Suprapubic skin (tissue), 4 donors: ENCODE data around the gene JUND. TPM values are rescaled to one million over a fixed set of nuclear protein-coding genes. Genes with fewer than 3 reads are reported as not detected.

Source experiments
- DNase-seq, 2 donors: peaks; one replicate each; pipeline ENCODE4 v3.0.0-alpha.2; 2019; ENCODE audit warnings: low spot score in 2 of 2
- H3K27ac ChIP-seq: fragments of 200-600 bp; sonication (generic); one replicate; pipeline ENCODE4 v1.5.1; 2019
- H3K27me3 ChIP-seq: fragments of 200-600 bp; sonication (generic); one replicate; pipeline ENCODE4 v1.5.1; 2019
- H3K36me3 ChIP-seq: fragments of 200-600 bp; sonication (generic); one replicate; pipeline ENCODE4 v1.5.1; 2019
- H3K4me1 ChIP-seq: fragments of 200-600 bp; sonication (generic); one replicate; pipeline ENCODE4 v1.5.1; 2019
- H3K4me3 ChIP-seq: fragments of 200-600 bp; sonication (generic); one replicate; pipeline ENCODE4 v1.5.1; 2019; ENCODE audit warnings: mild to moderate bottlenecking
- H3K9me3 ChIP-seq: fragments of 200-600 bp; sonication (generic); one replicate; pipeline ENCODE4 v1.5.1; 2019
- CTCF ChIP-seq, 2 donors: fragments of 200-600 bp in 1 of 2; fragments of 450-650 bp in 1 of 2; sonication (generic) in 1 of 2; IDR thresholded peaks; one replicate each; pipeline ENCODE4 v1.5.1; 2016 to 2019; ENCODE audit warnings: antibody characterized with exemption in 2 of 2, mild to moderate bottlenecking in 1 of 2, moderate library complexity in 1 of 2
- EP300 ChIP-seq: sonication (generic); formaldehyde crosslinking; IDR thresholded peaks from one replicate; pipeline ENCODE4 v1.6.1; 2017; ENCODE audit warnings: antibody characterized with exemption
- POLR2A ChIP-seq, 2 donors: fragments of 450-650 bp; IDR thresholded peaks; one replicate each; pipeline ENCODE4 v1.6.1; 2017; ENCODE audit warnings: antibody characterized with exemption in 2 of 2, mild to moderate bottlenecking in 2 of 2, moderate library complexity in 2 of 2
- POLR2AphosphoS5 ChIP-seq, 3 donors: sonication (generic); formaldehyde crosslinking; IDR thresholded peaks; one replicate each; pipeline ENCODE4 v1.6.1; 2017; ENCODE audit warnings: antibody characterized with exemption in 3 of 3
- WGBS: methylation state at CpG from one replicate; pipeline ENCODE4 v1.1.5; 2018; 5-methylcytosine and 5-hydroxymethylcytosine counted together
- total RNA-seq, 4 donors: library from RNA; depleted of rRNA; stranded (reverse); fragments of >200 nt; gene quantifications; one replicate each; pipeline ENCODE4 v1.1.0, GENCODE V29; 2016

JUND gene
- total RNA-seq, 4 donors from 2014 or later: 330 to 579 (median 396) TPM

DNA sequence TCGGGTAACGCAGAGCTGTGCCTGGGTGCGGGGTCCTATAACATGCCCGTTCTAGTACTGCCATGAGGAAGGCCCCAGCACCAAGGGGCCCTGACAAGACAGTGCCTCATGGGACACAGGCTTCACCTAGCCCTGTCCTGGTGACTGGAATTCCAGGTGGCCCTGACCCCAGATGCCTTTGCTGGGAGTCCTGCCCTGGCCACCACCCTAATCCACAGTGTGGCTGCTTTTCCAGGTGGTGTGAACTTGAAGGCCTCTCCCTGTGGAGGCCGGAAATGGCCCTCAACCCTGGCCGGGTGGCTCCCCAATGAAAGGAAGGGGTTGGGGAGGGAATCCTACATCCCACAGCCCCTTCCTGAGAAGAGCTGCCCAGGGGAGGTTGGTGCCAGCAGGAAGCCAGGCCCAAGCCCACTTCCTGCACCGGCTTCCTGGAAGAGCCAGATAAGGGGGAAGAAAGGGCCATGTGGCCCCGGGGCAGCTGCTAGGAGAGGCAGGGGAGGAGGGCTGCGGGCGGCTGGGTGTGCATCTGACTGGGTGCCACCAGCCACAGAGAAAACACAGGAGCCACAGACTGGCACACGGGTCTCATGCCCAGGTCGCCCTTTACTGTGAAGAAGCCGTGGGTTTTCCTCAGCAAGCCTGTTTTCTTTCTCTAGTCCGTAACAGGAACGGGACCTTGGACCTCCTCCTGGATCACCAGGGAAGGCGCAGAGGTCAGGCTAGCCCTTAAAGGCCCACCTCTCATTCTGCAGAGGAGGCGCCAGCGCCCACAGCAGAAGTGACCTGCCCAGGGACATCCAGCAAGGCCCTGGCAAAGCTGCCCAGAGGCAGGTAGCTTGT lies 36.8 kb upstream of the JUND start:
- H3K27ac ChIP-seq: peak overlapping the region; percentile 74

GRCh38 chr19:18313398-18313797 lies 32.0 kb upstream of the JUND start:
- Histone ChIP-seq H3K9me3 (no peaks in the 10 kb centered on the region), H3K4me1 (peaks cover 15% of the 10 kb centered on the region), H3K27ac (no peak overlapping the region), H3K27me3 (no peaks in the 10 kb centered on the region), H3K36me3 (peaks cover 40% of the 10 kb centered on the region), H3K4me3 (no peak overlapping the region)
- WGBS: 95% methylated on average over 3 of the region's 3 CpGs
- TF ChIP-seq EP300 (no peak), POLR2A (IDR thresholded peaks at IDR 0.05) (no peak), POLR2AphosphoS5 (IDR thresholded peaks at IDR 0.05) (no peak), CTCF (IDR thresholded peaks at IDR 0.05) (no peak)
- DNase-seq: no peak

More for the DNA sequence above, 36.8 kb upstream of the JUND start:
- peaks cover 44% of the 10 kb centered on the region for H3K4me1 ChIP-seq
- DNase-seq: no peak
- no peaks in the 10 kb centered on the region for H3K9me3 ChIP-seq
- peaks cover 5% of the 10 kb centered on the region for H3K36me3 ChIP-seq
- TF ChIP-seq POLR2AphosphoS5 (IDR thresholded peaks at IDR 0.05) (no peak), EP300 (no peak), CTCF (IDR thresholded peaks at IDR 0.05) (no peak), POLR2A (IDR thresholded peaks at IDR 0.05) (no peak)
- WGBS: 61% methylated on average over 13 of the region's 18 CpGs
- no peak overlapping the region for H3K4me3 ChIP-seq
- no peaks in the 10 kb centered on the region for H3K27me3 ChIP-seq

- no peaks in the 10 kb centered on the region for H3K27me3 ChIP-seq
- H3K4me3 ChIP-seq: no peak overlapping the region
- peaks cover 15% of the 10 kb centered on the region for H3K4me1 ChIP-seq
- 92% methylated on average over 10 of the region's 11 CpGs for WGBS
- peaks cover 41% of the 10 kb centered on the region for H3K36me3 ChIP-seq
- TF ChIP-seq POLR2AphosphoS5 (IDR thresholded peaks at IDR 0.05) (no peak), CTCF (IDR thresholded peaks at IDR 0.05) (no peak), EP300 (no peak), POLR2A (IDR thresholded peaks at IDR 0.05) (no peak)
- no peak for DNase-seq
- H3K27ac ChIP-seq: no peak overlapping the region
- no peaks in the 10 kb centered on the region for H3K9me3 ChIP-seq
Measured at GRCh38 chr19:18312092-18312534, 30.7 kb upstream of the JUND start.

GRCh38 chr19:18311502-18312091 lies 30.2 kb upstream of the JUND start:
- H3K4me1 ChIP-seq: peaks cover 18% of the 10 kb centered on the region
- H3K36me3 ChIP-seq: peaks cover 41% of the 10 kb centered on the region
- no peak overlapping the region for H3K4me3 ChIP-seq
- no peak for DNase-seq
- WGBS: 92% methylated on average over 10 of the region's 22 CpGs
- no peaks in the 10 kb centered on the region for H3K27me3 ChIP-seq
- TF ChIP-seq CTCF (IDR thresholded peaks at IDR 0.05) (no peak), EP300 (no peak), POLR2A (IDR thresholded peaks at IDR 0.05) (no peak), POLR2AphosphoS5 (IDR thresholded peaks at IDR 0.05) (no peak)
- no peaks in the 10 kb centered on the region for H3K9me3 ChIP-seq
- no peak overlapping the region for H3K27ac ChIP-seq

GRCh38 chr19:18310966-18311365 lies 29.5 kb upstream of the JUND start:
- Histone ChIP-seq H3K9me3 (no peaks in the 10 kb centered on the region), H3K36me3 (peaks cover 41% of the 10 kb centered on the region), H3K4me3 (no peak overlapping the region), H3K4me1 (peaks cover 22% of the 10 kb centered on the region), H3K27ac (no peak overlapping the region), H3K27me3 (no peaks in the 10 kb centered on the region)
- 100% methylated on average over 1 of the region's 13 CpGs for WGBS
- no peak for DNase-seq
- TF ChIP-seq POLR2AphosphoS5 (IDR thresholded peaks at IDR 0.05): no peak
- TF ChIP-seq CTCF (IDR thresholded peaks at IDR 0.05): no peak
- no peak for TF ChIP-seq EP300
- no peak for TF ChIP-seq POLR2A (IDR thresholded peaks at IDR 0.05)
